NCI-H345 treated with DMSO at 0.1 percent for 48 hours (cell line): ENCODE data around the gene BCAS4.

ENCODE experiments used
- DNase-seq: peaks from one replicate; lab custom pipeline; 2025; ENCODE audit not compliant: unreplicated experiment; lab: John Stamatoyannopoulos, UW

BCAS4 gene

GRCh38 chr20:50903353-50904051 is 108.6 kb downstream of the BCAS4 start:
- no peak for DNase-seq

GRCh38 chr20:50904067-50904570 is 109.3 kb downstream of the BCAS4 start:
- DNase-seq = no peak

- DNase-seq = no peak
These were observed 114.6 kb downstream of the BCAS4 start for GRCh38 chr20:50909413-50909812.

- DNase-seq = no peak
These were observed 116.2 kb downstream of the BCAS4 start for GRCh38 chr20:50911030-50911429.

- DNase-seq = no peak
These were observed 116.9 kb downstream of the BCAS4 start for GRCh38 chr20:50911716-50912115.

GRCh38 chr20:50913690-50914375 is 119.0 kb downstream of the BCAS4 start:
- DNase-seq = no peak

GRCh38 chr20:50915424-50915823 is 120.6 kb downstream of the BCAS4 start:
- no peak for DNase-seq

- DNase-seq = no peak
These were observed 121.4 kb downstream of the BCAS4 start for GRCh38 chr20:50916257-50916656.

- no peak for DNase-seq
These were observed 122.1 kb downstream of the BCAS4 start for GRCh38 chr20:50916934-50917333.

- no peak for DNase-seq
These were observed 123.5 kb downstream of the BCAS4 start for GRCh38 chr20:50918403-50918802.

GRCh38 chr20:50919567-50919966 is 124.7 kb downstream of the BCAS4 start:
- DNase-seq = no peak

GRCh38 chr20:50920997-50921396 is 126.1 kb downstream of the BCAS4 start:
- no peak for DNase-seq

GRCh38 chr20:50921803-50922501 is 127.1 kb downstream of the BCAS4 start:
- no peak for DNase-seq

- DNase-seq = no peak
These were observed 129.5 kb downstream of the BCAS4 start for GRCh38 chr20:50924261-50924920.

GRCh38 chr20:50926530-50926929 is 131.7 kb downstream of the BCAS4 start:
- DNase-seq = no peak
